Panc1 (cell line): ENCODE data around the gene PRKCQ. TPM values are rescaled to one million over a fixed set of nuclear protein-coding genes. Genes with fewer than 3 reads are reported as not detected.
"Not testable (repeated sequence)": the region's sequence is repeated elsewhere in the genome, so short reads cannot be mapped to it uniquely, and the experiment has no call there.

ENCODE experiments used
- ATAC-seq: fragments of 200-7000 bp; cut with Tn5 transposase; 2 replicates; pipeline ENCODE4 v1.9.1; 2020; ENCODE audit warnings: mild to moderate bottlenecking, moderate library complexity
- BruUV-seq: library from RNA; stranded (reverse); fragments of 400-500 nt; replicated peaks from 2 replicates; lab custom pipeline; 2021; lab: Mats Ljungman, UMichigan
- CTCF ChIA-PET: fragments of 300-600 bp; sonication (Branson Sonifier 250); formaldehyde crosslinking; loops from one replicate; lab custom pipeline; 2022; ENCODE audit warnings: antibody characterized with exemption; lab: Charles Lee
- POLR2A ChIA-PET: fragments of 300-600 bp; sonication (Branson Sonifier 250); formaldehyde crosslinking; loops from one replicate; lab custom pipeline; 2022; ENCODE audit warnings: antibody characterized with exemption; lab: Charles Lee
- DNase-seq: peaks from one replicate; pipeline ENCODE4 v3.0.0-alpha.2; 2010; ENCODE audit warnings: low read depth, low spot score
- H3K27ac ChIP-seq: 2 replicates; pipeline ENCODE4 v1.5.1; 2011; ENCODE audit warnings: mild to moderate bottlenecking, low read length, inconsistent platforms
- H3K27me3 ChIP-seq: fragments of 200-500 bp; sonication (Bioruptor generic); 2 replicates; pipeline ENCODE4 v1.6.0; 2014; ENCODE audit warnings: low read length, inconsistent platforms; ENCODE audit not compliant: control insufficient read depth, insufficient read depth
- H3K36me3 ChIP-seq: fragments of 200-500 bp; sonication (Bioruptor generic); 2 replicates; pipeline ENCODE4 v1.5.1; 2014; ENCODE audit warnings: inconsistent platforms, mild to moderate bottlenecking, low read length, moderate library complexity; ENCODE audit not compliant: control insufficient read depth, insufficient read depth
- H3K4me1 ChIP-seq: 2 replicates; pipeline ENCODE4 v1.5.1; 2011; ENCODE audit warnings: inconsistent platforms, mild to moderate bottlenecking, low read length, moderate library complexity; ENCODE audit not compliant: control insufficient read depth, insufficient read depth
- H3K4me3 ChIP-seq, 2 experiments: 2 replicates each; pipeline ENCODE4 v1.5.1; 2011 to 2012; ENCODE audit warnings: low read depth in 2 of 2, low read length in 2 of 2, mild to moderate bottlenecking in 2 of 2, inconsistent platforms in 1 of 2, moderate library complexity in 1 of 2
- H3K9me3 ChIP-seq: fragments of 200-500 bp; sonication (Bioruptor generic); 2 replicates; pipeline ENCODE4 v1.5.1; 2014; ENCODE audit warnings: low read depth, mild to moderate bottlenecking, inconsistent platforms, low read length, moderate library complexity; ENCODE audit not compliant: control insufficient read depth, insufficient read depth
- POLR2AphosphoS5 ChIP-seq: IDR thresholded peaks from 2 replicates; pipeline ENCODE4 v1.6.1; 2012; ENCODE audit warnings: mild to moderate bottlenecking, low read depth, low read length, moderate library complexity
- SIN3A ChIP-seq: IDR thresholded peaks from 2 replicates; pipeline ENCODE4 v1.6.1; 2012; ENCODE audit warnings: low read depth, mild to moderate bottlenecking, low read length, moderate library complexity, borderline replicate concordance; ENCODE audit not compliant: insufficient read depth
- TCF7L2 ChIP-seq: IDR thresholded peaks from 2 replicates; pipeline ENCODE4 v1.6.1; 2011; ENCODE audit warnings: mild to moderate bottlenecking, low read depth, low read length, inconsistent platforms
- in situ Hi-C: cut with HindIII; loops from 2 replicates; pipeline ENCODE4 v1.10.0; 2016; ENCODE audit warnings: low sequenced_read_pairs, low pct_unique_long_range_greater_than_20kb
- intact Hi-C: fragments of 100-400 bp; cut with micrococcal nuclease; formaldehyde crosslinking; loops from one replicate; pipeline ENCODE4 v1.10.0; 2022; ENCODE audit not compliant: unreplicated experiment
- total RNA-seq: library from RNA; stranded (reverse); gene quantifications from one replicate; pipeline ENCODE4 v1.2.1, GENCODE V29; 2021; ENCODE audit not compliant: unreplicated experiment
- TF ChIP-seq, protein P1 (sequence below), 2 experiments: IDR thresholded peaks; 2 replicates each; pipeline ENCODE4 v1.6.1; 2011 to 2012; ENCODE audit warnings: low read depth in 2 of 2, control low read depth in 1 of 2, low read length in 1 of 2, mild to moderate bottlenecking in 1 of 2, moderate library complexity in 1 of 2; ENCODE audit not compliant: insufficient read depth in 1 of 2
- TF ChIP-seq, protein P2 (sequence below): fragments of 450-650 bp; IDR thresholded peaks from 2 replicates; pipeline ENCODE4 v1.5.1; 2017; ENCODE audit warnings: mild to moderate bottlenecking

Gene PRKCQ
- total RNA-seq, 1 experiment from 2014 or later, result 0.23 TPM

DNA sequence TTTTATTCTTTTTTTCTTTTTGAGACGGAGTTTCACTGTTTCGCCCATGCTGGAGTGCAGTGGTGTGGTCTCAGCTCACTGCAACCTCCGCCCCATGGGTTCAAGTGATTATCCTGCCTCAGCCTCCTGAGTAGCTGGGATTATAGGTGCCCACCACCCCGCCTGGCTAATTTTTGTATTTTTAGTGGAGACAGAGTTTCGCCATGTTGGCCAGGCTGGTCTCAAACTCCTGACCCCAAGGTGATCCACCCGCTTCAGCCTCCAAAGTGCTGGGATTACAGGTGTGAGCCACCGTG is 107.4 kb downstream of the PRKCQ start:
- POLR2A ChIA-PET, BruUV-seq, H3K4me1 ChIP-seq, H3K36me3 ChIP-seq, CTCF ChIA-PET, ATAC-seq, H3K9me3 ChIP-seq, H3K27me3 ChIP-seq, H3K4me3 ChIP-seq, H3K27ac ChIP-seq, DNase-seq, in situ Hi-C loops, intact Hi-C loops: not testable (repeated sequence)

DNA sequence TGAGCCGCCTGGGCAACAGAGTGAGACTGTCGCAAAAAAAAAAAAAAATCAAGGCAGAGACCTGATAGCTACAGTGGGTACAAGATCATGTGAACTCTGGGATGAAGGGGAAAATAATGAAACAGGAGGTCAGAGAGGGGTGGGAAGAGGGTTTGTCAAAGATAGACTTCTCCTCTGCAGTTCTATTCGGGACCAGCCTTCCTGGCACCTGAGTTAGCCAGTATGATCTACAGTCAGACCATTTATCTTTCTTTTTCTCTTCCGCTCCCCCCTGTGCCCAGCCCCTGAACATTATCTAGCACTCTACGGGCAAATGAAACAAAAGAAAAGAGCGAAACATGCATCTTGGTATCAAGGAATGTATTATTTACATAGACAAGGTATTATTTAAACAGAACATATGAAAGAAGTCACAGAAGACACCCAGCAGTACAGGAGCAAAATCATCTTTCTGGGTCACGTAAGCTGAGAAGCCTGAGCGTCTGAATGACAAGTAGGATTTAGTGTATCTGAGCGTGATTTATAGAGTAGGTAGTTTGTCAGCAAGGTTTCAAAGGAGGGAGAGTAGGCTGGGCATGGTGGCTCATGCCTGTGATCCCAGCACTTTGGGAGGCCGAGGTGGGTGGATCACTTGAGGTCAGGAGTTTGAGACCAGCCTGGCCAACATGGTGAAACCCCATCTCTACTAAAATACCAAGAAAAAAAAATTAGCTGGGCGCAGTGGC is 109.0 kb downstream of the PRKCQ start:
- BruUV-seq, result no TSS peak
- no peak for ATAC-seq
- DNase-seq, result no peak
- no peaks in the 10 kb centered on the region for H3K9me3 ChIP-seq
- ChIA-PET CTCF (no interaction called here), POLR2A (no interaction called here)
- H3K27ac ChIP-seq, result no peak overlapping the region
- H3K4me3 ChIP-seq, result no peak overlapping the region
- in situ Hi-C loops (no loop called here), intact Hi-C loops (no loop called here)
- no peaks in the 10 kb centered on the region for H3K36me3 ChIP-seq
- TF ChIP-seq, protein P1, sequence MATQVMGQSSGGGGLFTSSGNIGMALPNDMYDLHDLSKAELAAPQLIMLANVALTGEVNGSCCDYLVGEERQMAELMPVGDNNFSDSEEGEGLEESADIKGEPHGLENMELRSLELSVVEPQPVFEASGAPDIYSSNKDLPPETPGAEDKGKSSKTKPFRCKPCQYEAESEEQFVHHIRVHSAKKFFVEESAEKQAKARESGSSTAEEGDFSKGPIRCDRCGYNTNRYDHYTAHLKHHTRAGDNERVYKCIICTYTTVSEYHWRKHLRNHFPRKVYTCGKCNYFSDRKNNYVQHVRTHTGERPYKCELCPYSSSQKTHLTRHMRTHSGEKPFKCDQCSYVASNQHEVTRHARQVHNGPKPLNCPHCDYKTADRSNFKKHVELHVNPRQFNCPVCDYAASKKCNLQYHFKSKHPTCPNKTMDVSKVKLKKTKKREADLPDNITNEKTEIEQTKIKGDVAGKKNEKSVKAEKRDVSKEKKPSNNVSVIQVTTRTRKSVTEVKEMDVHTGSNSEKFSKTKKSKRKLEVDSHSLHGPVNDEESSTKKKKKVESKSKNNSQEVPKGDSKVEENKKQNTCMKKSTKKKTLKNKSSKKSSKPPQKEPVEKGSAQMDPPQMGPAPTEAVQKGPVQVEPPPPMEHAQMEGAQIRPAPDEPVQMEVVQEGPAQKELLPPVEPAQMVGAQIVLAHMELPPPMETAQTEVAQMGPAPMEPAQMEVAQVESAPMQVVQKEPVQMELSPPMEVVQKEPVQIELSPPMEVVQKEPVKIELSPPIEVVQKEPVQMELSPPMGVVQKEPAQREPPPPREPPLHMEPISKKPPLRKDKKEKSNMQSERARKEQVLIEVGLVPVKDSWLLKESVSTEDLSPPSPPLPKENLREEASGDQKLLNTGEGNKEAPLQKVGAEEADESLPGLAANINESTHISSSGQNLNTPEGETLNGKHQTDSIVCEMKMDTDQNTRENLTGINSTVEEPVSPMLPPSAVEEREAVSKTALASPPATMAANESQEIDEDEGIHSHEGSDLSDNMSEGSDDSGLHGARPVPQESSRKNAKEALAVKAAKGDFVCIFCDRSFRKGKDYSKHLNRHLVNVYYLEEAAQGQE (IDR thresholded peaks at IDR 0.05; ENCODE audit: insufficient read depth in 1 of 2, low read depth in 2 of 2, low read length in 1 of 2), result no peak
- TF ChIP-seq TCF7L2 (no peak), SIN3A (no peak)
- TF ChIP-seq, protein P2, sequence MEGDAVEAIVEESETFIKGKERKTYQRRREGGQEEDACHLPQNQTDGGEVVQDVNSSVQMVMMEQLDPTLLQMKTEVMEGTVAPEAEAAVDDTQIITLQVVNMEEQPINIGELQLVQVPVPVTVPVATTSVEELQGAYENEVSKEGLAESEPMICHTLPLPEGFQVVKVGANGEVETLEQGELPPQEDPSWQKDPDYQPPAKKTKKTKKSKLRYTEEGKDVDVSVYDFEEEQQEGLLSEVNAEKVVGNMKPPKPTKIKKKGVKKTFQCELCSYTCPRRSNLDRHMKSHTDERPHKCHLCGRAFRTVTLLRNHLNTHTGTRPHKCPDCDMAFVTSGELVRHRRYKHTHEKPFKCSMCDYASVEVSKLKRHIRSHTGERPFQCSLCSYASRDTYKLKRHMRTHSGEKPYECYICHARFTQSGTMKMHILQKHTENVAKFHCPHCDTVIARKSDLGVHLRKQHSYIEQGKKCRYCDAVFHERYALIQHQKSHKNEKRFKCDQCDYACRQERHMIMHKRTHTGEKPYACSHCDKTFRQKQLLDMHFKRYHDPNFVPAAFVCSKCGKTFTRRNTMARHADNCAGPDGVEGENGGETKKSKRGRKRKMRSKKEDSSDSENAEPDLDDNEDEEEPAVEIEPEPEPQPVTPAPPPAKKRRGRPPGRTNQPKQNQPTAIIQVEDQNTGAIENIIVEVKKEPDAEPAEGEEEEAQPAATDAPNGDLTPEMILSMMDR, result no peak
- 0 out of 2 replicates have a peak, but pooled peaks cover 4% of the 10 kb centered on the region for H3K27me3 ChIP-seq
- H3K4me1 ChIP-seq, result no peaks in the 10 kb centered on the region

DNA sequence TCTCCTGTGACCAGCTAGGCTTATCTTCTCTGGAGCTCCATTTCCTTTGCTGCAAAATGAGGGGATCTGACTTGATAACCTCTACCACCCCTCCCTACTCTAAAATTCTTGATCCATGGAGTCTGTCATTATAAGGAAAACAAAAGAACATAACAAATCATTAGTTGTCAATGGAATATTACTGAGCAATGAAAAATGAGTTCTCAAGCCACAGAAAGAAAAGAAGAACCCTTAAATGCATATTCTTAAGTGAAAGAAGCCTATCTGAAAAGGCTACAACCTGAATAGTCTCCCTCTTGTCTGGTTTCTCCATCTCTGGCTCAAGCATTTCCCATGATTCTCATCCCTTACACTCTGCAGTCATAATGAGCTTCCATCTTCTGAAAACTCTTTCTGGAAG is 110.4 kb downstream of the PRKCQ start:
- intact Hi-C loops, result no loop called here
- Histone ChIP-seq H3K36me3 (no peaks in the 10 kb centered on the region), H3K4me3 (no peak overlapping the region), H3K4me1 (no peaks in the 10 kb centered on the region), H3K27ac (no peak overlapping the region), H3K27me3 (0 out of 2 replicates have a peak, but pooled peaks cover 4% of the 10 kb centered on the region), H3K9me3 (no peaks in the 10 kb centered on the region)
- DNase-seq, result no peak
- in situ Hi-C loops, result no loop called here
- no TSS peak for BruUV-seq
- ATAC-seq, result no peak
- TF ChIP-seq TCF7L2, result no peak
- no peak for TF ChIP-seq SIN3A
- TF ChIP-seq, protein P2, result no peak
- no peak for TF ChIP-seq POLR2AphosphoS5
- TF ChIP-seq, protein P1 (IDR thresholded peaks at IDR 0.05; ENCODE audit: insufficient read depth in 1 of 2, low read depth in 2 of 2, low read length in 1 of 2), result no peak
- ChIA-PET POLR2A (no interaction called here), CTCF (no interaction called here)
